NCI-H1694 (cell line): ENCODE results near the gene NFIC.

Experiments used
- DNase-seq: peaks from one replicate; lab custom pipeline; 2025; lab: John Stamatoyannopoulos, UW

NFIC gene

DNA sequence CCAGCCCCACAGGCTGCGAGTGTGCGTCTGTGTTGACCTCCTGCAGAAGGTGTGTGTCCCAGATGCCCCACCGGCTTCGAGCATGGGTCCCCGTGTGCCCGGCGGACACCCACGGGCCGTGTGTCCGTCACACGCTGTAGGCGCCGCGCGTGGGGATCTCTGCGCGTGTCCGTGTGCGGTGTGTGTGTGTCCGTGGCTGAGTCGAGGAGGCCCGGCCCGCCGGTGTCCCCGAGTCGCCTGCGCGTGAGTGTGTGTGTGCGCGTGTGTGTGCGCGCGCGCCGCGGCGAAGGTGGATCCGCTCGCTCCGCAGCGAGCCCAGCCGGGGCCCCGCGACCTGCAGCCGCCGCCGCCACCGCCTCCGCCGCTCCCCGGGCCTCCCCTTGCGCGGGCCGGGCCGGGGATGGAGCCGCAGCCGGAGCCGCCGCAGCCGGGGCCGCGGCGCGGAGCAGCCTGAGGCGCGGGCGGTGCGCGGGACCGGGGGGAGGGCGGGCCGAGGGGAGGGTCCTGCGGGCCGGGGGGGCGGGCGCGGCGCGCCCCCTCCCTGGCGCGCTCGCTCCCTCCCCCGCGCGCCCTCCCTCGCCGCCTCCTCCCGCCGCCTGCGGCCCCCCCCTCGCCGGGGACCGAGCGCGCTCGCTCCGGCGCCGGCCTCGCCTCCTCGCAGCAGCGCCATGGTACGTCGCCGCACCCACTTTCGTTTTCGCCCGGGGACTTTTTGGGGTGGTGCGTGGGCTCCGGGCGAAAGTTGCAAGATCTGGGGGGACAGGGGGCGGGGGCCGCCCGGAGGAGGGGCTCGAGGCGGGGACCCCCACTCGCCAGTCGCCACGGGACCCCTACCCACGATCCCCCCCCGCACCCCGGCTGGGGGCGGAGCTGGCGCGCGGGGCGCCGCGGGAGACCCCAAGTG, 7.1 kb upstream of the NFIC start:
- no peak for DNase-seq

DNA sequence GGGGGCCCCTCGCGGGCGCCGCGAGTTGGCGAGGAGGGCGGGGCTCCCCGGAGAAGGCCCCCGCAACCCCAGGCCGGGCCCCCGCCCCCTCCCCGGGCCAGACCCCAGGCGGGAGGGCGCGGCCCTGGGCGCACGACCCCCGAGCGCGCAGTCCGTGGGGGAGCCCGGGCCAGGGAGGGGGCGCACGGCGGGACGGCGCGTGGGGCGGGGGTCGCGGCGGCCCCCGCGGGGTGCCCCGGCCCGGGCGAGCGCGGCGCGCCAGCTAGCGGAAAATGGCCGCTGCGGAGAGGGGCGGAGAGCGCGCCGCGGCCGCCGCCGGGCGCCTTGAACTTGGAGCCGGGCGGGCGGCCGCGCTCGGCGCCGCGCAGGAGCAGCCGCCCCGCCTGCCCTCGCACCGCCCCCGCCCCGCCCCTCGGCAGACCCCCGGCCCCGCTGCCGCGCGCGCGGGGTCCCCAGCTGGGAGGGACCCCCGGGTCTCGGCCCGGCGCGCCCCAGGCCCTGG, 6.4 kb upstream of the NFIC start:
- DNase-seq = no peak

DNA sequence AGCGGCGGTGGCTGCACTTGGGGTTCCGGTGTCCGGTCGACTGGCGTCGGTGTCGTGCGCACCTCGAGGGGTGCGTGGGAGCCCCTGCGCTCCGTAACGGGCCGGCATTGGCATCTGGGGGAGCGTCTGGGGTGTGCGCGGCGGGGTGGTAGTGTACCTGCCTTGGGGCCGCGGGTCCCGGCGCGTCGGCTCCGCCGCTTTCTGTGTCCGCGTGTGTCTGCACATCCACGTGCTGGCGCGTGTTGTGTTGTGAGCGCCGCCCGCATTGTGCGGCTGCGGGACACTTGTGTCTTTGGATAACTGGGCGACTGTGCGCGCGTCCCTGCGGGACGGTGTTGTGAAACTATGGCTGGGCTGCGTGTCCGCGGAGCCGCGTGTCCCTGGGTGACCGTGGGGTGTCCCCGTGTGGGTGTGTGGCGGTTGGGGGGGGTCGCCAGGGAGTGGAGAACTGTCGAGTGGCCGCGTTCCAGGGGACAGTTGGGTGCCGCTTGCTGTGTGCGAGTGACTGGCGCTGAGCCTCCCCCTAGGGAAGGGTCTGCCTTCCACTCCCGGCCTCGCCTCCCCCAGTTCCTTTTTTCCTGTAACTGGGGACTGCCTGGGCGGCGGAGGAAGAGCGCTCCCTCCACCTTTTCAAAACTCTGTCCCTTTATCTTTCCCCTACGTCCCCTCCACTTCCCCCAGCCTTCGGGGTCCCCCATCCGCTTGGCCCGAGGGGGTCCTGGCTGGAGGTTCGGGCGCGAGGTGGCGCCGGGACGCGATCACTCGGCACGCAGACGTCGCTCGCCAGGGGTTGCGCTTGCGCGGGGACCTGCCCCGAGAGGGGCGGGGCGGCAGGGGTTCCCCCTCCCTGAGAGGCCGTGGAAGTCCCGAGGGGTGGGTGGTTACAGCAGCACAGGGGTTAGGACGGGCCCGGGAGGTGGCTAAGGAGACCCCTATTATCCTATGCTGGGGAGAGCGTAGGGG, 5.7 kb upstream of the NFIC start:
- DNase-seq = no peak

DNA sequence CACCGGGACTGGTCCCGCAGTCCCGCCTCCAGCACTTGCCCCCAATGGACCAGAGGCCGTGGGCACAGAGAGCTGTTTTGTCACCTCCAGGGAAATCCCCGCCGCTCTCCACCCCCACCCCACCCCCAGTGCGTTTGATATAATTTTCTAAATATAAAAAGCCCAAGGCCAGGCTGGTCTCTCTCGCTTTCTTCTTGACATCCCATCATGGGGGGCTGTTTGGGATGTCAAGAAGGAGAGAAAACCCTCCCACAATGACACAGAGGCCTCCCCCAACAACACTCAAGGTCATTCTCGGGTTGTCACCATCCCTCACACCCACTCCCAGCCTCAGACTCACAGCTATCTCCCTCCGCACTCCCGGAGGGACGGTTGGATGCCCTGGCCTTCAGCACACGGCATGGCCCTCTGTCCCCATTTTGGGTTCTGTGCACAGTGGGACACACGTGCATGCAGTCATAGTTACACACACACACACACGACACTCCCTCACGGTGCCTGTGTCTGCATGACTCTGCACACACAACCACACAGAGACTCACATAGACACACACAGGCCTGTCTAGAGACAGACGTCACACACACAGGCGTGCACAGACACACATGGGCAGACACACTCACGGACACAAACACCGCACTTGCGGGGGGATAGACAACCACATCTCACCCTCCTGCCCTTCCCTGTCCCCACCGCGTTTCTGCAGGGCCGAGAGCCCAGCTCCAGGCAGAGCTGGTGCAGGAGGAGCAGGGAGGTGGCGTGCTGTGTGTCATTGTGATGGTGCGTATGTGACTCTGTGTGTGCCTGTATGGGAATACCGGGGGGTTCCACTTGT, 4.8 kb upstream of the NFIC start:
- no peak for DNase-seq

DNA sequence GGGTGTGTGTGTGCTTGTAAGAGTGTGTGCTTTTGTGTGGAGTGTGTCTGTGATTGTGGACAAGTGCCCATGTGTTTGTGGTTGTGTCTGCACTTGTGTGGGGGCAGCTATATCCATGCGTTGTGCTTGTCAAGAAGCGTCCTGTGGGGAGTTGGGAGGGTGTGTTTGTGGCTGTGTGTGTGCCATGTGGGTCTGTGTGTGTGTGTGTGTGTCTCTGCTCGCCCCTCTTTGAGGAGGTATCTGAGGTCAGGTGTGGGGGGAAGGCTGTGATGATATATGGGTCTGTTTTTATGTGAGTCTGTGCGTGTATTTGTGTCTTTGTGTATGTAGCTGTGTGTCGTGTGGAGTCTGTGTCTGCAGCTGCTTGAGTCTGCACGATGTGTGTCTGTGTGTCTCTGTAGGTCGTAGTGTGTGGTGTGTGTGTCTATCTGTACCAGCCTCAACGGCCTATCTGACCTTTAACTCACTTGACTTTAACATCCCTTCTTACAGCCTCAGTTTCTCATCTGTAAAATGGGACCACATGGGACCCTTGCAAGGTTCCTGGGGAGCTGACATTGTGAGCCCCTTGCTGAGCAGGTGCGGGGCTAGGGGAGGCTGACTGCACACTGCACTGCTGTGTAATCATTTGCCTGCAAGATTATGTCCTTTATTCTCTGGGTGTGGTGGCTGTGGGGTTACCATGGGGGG, 4.0 kb upstream of the NFIC start:
- no peak for DNase-seq

DNA sequence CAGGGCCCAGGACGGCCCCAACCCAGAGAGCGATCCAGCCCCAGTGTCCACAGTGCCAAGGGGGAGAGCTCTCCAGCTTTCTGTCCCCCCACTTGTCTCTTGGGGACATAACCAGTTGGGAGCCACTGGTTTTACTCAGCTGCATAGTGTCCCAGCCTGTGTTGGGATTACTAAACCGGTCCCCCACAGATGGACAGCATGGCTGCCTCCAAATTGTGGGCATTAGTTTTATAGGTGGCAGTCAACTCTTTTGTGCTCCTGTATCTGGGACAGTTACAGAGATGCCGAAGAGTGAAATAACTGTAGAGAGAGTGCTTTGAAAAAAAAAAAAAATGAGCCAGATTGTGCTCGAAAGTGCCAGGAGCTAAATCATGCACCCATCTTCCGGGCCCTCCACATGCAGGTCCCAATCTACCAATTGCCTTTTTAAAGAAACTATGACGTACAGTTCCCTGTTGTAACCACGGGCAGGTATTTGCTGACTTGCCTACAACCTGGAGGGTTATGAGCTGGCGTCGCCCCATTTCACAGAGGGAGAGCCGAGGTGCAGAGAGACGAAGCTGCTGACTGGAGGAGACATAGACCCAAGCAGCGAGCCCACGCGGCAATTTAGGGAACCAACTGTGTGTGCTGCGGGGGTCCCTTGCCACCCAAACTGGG, 2.4 kb upstream of the NFIC start:
- DNase-seq = no peak

DNA sequence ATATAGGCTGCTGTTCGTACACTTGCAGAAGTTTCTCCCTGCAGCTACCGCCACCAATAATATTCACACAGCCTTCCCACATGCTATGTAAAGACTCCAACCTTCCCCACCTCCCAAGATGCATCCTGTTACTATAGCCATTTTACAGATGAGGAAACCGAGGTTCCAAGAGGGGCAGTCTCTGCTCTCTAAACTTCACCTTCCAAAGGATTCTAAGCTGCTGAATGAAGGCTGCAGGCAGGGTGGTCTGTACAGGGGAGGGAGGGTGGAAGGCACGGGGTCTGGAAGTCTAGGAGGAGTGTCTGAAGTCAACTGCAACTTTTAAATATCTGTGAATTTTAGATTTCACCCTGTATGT, 1.9 kb upstream of the NFIC start:
- DNase-seq = no peak

DNA sequence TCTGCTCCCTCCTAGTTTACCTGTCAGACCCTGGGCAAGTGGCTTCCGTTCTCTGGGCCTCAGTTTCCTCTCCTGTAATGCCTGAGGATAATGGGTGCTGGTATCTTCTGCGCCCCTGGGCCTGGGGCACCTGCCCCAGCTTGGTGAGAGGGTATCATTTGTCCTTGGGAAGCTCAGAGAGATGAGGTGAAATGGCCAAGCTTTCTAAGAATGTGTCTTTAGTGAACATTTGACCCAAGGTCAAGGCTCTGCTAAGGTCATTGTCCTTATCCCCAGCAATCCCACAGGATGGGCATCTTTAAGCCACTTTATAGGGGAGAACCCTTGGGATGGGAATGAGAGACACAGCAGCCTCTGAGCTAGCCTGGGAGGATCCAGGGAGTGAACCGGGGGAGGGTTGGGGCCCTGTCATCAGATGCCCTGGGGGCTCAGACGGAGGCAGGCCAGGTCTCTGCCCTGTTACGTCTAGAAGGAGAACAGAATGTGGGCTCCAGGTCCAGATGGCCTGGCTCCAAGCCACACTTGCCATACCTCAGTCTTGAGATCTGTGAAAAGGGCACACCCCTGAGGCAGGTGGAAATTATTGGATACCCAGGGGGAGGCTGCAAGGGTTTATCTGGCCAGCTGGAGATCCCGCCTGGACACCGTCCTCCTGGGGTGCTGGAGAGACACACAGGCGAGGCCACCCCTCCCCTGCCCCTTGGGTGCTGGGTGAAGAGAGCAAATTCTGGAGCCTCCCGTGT, 1.1 kb upstream of the NFIC start:
- DNase-seq = no peak

DNA sequence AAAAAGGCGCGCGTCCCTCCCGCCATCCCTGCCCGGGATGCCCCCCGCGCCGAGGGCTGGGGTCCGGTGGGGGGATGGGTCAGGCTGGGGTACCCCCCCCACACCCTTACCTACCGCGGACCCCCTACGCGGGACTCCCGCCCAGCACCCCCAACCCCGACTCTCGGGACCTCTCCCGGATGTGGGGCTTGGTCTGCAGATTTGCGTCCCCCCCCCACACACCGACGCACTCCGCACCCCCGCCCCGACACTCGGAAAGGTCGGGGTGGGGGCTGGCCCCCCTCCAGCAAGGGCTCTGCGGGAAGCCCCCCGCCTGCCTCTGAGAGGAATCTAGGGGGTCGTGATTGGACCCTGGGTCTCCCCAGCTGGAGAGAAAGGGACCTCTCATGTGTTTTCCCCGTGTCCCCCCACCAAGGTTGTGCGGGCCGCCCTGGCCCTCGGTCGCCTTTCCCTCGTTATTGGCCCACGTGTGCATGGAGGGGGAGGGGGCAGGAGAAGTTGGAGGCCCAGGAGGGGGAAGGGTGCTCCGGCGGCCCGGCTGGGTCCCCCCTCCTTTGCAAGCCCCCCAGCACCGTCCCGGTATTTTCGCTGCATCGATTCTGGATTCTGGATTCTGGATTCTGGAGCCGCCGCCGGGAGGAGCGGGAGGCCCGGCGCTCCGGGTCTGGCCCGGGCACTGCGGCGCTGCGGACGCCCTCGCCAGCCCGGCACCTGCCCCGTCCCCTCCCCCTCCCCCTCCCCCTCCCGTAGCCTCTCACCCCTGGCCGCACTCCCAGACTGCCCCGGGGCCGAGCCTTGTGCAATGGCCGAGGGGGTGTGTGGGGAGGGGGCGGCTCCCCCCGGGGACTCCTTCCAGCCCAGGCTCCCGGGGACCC, 607 bp downstream of the NFIC start:
- no peak for DNase-seq

DNA sequence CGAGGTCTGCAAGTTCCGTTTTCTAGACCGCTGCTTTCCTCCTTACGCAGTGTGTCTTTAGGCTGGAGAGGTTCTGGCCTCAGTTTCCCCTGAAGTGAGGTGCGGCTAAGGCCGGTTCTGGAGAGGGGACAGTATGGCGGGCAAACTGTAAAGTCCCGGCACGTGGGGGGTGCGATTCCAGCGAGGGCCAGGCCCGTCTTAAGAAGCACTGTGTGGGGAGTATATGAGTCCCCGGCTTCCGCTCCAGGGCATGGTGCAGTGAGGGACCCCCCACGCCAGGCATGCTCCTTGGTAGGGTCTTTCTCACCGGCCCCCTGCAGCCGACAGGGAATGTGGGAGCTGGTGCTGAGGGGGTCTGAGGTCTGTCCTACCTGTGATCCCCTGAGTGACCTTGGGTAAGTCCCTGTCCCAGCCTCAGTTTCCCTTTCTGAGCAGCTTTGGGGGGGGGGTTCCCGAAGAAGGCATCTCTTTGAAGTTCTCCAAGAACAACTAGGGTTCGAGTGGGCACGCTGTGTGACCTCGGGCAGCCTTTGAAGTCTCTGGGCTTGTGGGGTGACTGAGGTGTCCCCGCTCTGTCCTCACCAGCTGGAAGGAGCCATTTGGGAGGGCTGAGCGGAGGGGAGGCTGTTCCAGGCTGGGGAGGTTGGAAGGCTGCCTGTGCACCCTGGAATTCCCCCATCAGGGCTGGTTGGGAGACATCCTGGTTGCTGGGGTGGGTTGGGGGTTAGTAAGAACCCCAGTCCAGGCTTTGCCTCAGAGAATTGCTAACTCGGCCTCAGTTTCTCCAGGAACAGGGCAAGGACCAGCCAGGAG, 1.5 kb downstream of the NFIC start:
- no peak for DNase-seq

DNA sequence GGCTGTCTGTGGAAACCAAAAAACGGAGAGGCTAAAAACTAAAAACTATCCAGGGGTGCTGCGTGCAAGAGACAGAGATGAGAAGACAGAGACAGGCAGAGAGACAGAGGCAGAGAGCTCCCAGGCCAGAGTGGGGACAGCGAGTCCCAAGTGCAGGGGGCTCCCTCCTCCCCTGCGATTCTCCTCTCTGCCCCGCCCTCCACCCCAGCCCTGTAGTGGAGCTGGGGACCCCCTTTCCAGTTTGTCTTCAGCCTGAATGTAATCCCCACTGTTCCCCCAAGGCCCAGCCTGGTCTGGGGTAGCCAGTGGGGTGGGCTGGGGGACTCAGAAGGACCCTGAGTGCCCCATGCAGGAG, 2.0 kb downstream of the NFIC start:
- no peak for DNase-seq

DNA sequence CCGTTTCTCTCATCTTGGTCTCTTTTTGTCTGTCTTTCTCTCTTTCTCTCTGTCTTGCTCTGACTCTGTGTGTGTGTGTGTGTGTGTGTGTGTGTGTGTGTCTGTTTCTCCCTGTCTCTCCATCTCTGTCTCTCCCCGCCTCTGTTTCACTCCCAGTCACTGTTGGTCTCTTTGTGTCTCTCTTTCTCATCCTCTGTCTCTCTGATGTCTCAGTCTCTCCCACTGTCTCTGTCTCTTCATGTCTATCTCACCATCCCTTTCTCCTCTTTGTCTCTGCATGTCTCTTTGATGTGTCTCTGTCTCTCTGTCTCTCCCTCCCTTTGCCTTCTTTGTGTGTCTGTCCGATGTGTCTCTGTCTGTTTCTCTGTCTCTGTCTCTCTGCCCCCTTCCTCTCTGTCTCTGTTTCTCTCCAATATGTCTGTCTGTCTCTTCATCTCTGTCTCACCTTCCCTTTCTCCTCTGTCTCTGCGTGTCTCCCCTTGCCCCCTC, 2.5 kb downstream of the NFIC start:
- DNase-seq = no peak

DNA sequence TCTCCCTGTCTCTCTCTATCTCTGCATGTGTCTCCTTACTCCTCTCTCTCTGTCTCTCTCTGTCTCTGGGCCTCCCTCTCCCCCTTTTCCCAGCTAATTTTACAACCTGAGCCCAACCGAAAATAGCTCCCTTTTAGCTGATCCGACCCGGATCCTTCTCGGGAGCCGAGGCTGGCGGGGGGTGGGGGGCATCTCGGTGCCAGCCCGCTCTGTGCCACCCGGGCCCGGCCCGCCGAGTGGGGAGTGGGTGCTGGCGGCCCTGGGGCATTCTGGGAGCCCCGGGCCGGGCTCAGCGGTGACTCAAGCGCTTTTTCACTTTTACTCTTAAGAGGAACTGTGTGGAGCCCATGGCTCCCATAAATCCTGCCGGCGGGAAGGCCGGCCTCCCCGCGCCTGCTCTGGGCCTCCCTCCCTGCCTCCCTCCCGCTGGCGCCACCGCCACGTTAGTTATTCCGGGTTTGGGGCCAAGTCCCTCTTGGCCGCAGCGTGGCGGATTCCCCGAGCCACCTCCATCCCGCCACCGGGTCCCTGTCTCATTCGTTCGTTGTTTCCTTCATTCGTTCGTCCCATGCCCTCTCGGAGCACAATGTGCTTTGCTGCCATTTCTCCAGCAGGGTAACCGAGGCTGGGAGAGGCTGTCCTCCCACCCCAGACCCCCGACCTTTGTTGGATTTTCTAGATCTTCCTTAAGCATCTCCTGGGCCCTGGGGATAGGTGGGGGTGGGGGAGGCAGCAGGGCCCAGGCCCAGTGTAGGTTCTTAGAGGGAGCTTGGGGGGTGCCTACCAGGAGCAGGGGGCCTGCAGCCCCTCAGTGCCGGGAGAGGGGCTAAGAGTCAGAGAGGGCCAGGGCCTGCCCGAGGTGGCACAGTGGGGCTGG, 3.2 kb downstream of the NFIC start:
- peak; percentile 50 for DNase-seq

DNA sequence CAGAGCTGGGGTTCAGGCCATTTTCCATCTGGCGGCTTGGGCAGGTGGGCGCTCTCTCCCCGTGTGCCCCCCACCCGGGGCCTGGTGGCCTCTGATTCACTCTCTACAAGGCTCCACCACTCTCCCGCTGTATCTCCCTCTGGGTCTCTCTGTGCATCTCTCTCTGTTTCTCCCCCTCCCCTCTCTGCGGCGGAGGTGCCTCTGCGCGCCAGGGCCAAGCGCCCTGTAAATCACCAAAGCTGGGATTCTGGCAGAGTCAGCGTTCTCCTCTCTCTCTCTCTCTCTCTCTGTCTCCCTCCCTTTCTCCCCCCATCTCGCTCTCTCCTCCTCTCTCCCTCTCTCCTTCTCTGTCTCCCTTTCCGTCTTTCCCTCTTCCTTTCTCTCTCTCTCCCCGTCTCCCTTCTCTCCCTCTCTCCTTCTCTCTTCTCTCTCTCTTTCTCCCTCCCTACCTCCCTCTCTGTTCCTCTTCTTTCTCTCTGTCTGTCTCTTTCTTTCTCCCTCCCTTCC, 3.9 kb downstream of the NFIC start:
- no peak for DNase-seq

DNA sequence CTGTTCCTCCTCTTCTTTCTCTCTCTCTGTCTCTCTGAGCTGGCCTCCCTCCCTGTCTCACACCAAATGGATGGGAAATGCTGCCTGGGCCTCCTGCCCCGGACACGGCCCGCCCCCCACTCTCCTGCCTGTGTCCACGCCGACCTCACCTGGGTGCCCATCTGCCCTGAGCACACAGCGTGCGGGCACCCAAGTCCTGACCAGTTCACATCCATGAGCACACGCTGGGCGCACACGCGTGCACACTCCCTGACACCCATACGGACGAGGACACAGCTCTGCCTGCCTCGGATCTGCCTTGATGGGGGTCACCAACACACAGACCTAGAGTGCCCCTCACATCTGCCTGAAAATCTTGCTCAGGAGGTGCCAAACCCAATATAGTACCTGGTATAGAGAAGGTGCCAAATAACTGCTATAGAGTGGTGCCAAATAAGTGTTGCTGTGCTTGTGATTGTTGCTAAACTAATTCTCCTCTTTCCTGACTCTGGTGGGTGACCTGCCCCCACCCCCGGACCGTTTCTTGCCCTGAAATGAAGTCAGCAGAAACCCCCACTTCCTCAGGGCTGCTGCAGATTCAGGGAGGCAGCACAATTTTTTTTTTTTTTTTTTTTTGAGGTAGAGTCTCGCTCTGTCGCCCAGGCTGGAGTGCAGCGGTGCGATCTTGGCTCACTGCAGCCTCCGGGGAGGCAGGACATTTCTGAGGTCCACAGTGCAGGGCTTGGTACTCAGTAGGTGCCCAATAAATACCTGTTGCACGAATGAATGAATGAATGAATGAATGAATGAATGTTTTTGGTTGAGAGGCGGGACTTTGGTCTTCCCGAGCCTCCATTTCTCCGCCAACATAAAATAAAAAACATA, 4.6 kb downstream of the NFIC start:
- DNase-seq = no peak

DNA sequence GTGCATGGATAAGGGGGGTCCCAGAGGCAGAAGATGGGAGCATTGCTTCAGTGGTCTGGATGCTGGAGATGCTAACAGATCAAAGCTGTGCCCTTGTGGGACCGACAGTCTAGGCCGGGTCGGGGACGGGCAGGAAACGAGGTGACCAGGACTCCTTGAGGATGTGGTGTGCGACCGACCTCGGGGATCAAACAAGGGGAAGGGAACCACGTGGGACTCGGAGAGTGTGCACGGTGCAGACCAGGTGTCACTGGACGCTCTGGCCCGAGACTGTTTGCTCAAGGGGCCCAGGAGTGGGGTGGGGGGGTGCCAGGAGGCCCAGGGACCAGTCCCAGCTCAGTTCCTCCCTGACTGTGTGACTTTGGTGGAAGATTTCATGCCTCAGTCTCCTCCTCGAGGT, 6.0 kb downstream of the NFIC start:
- DNase-seq = no peak
